ENCODE results near the gene OR8B8. TPM values are rescaled to one million over a fixed set of nuclear protein-coding genes. Genes with fewer than 3 reads are reported as not detected.
"Not testable (repeated sequence)": the region's sequence is repeated elsewhere in the genome, so short reads cannot be mapped to it uniquely, and the experiment has no call there.

Gene OR8B8
- polyA plus RNA-seq, 1 of the 3 experiments (the other 2 are of a cell fraction) = not detected

DNA sequence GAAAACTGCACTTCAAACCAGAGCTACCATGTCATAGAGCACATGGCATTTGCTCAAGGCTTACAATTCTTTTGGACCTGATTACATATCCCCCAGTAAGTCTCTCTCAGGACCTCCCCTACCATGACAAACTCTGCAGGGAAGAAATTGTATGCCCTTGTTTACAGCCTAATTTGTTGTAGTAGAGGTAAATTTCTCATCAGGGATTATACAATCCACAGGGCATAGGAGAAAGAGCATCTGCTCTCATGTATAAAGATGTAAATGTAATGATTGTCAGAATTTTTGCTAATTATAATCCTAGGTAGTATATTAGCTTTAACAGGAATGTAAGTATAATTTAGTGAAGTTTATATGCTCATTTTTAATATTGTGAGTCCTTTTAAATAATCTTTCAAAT is 46.6 kb downstream of the OR8B8 start, which contains the start of gene OR8B3:
Gene OR8B3, minus strand, starts transcription at position 101 of the 400 bp plus-strand sequence. CDS start 1,673 bp downstream, outside the sequence.
- Histone ChIP-seq H3K27me3 (ENCODE audit: insufficient read depth) (no peaks in the 10 kb centered on the region), H4K20me1 (ENCODE audit: insufficient read depth) (no peaks in the 10 kb centered on the region), H3K79me2 (ENCODE audit: insufficient read depth) (no peaks in the 10 kb centered on the region), H2AFZ (ENCODE audit: low read depth) (no peak within 1 kb of the TSS), H3K4me3 (ENCODE audit: low read depth in 2 of 2, low read length in 1 of 2) (no peak within 1 kb of the TSS), H3K9me2 (no peaks in the 10 kb centered on the region), H3F3A (replicated peaks; ENCODE audit: insufficient read depth) (no peaks in the 10 kb centered on the region), H3K27ac (ENCODE audit: low read depth in 2 of 2, low read length in 1 of 2) (no peak within 1 kb of the TSS), H3K9me3 (no peaks in the 10 kb centered on the region), H3K4me2 (no peak within 1 kb of the TSS), H3K4me1 (ENCODE audit: control insufficient read depth in 1 of 2, insufficient read depth in 2 of 2, low read depth in 1 of 2, low read length in 1 of 2) (no peaks in the 10 kb centered on the region), H3K36me3 (replicated peaks in 1 of 2; ENCODE audit: control insufficient read depth in 1 of 2, insufficient read depth in 2 of 2, low read length in 1 of 2) (no peaks in the 10 kb centered on the region), H3K9ac (no peak within 1 kb of the TSS)
- POLR2A ChIA-PET = no interaction called here
- CTCF ChIA-PET = interaction anchor here (0.6 kb wide), 1 partner anchor 49 kb away, joined by 3 read pairs; no protein-coding TSS in a partner anchor
- DNase-seq = no peak
- no peak for TF ChIP-seq TAF1 (IDR thresholded peaks at IDR 0.05; ENCODE audit: borderline replicate concordance, low read depth, low read length)
- TF ChIP-seq, protein P1, sequence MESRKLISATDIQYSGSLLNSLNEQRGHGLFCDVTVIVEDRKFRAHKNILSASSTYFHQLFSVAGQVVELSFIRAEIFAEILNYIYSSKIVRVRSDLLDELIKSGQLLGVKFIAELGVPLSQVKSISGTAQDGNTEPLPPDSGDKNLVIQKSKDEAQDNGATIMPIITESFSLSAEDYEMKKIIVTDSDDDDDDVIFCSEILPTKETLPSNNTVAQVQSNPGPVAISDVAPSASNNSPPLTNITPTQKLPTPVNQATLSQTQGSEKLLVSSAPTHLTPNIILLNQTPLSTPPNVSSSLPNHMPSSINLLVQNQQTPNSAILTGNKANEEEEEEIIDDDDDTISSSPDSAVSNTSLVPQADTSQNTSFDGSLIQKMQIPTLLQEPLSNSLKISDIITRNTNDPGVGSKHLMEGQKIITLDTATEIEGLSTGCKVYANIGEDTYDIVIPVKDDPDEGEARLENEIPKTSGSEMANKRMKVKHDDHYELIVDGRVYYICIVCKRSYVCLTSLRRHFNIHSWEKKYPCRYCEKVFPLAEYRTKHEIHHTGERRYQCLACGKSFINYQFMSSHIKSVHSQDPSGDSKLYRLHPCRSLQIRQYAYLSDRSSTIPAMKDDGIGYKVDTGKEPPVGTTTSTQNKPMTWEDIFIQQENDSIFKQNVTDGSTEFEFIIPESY (IDR thresholded peaks at IDR 0.05; ENCODE audit: borderline replicate concordance, low read depth) = no peak

DNA sequence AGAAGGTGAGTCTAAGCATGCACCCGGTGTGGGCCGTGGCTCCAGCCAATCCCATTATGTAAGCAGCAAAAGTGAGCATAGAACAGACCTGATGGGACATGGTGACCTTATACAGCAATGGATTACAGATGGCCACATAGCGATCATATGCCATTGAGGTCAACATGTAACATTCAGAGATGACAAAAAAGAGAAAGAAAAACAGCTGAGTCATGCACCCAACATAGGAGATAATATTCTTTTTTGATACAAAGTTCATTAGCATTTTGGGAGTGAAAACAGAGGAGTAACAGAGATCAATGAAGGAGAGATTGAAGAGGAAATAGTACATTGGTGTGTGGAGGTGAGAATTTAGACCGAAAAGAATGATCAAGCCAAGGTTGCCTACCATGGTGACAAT is 48.6 kb downstream of the OR8B8 start:
- CTCF ChIA-PET; H3F3A ChIP-seq (replicated peaks; ENCODE audit: insufficient read depth); H3K27me3 ChIP-seq (ENCODE audit: insufficient read depth); H3K9ac ChIP-seq; H3K4me2 ChIP-seq; H3K4me1 ChIP-seq (ENCODE audit: control insufficient read depth in 1 of 2, insufficient read depth in 2 of 2, low read depth in 1 of 2, low read length in 1 of 2); H3K27ac ChIP-seq (ENCODE audit: low read depth in 2 of 2, low read length in 1 of 2); H3K4me3 ChIP-seq (ENCODE audit: low read depth in 2 of 2, low read length in 1 of 2); H2AFZ ChIP-seq (ENCODE audit: low read depth); H3K79me2 ChIP-seq (ENCODE audit: insufficient read depth); H4K20me1 ChIP-seq (ENCODE audit: insufficient read depth); H3K9me3 ChIP-seq; H3K36me3 ChIP-seq (replicated peaks in 1 of 2; ENCODE audit: control insufficient read depth in 1 of 2, insufficient read depth in 2 of 2, low read length in 1 of 2); DNase-seq; POLR2A ChIA-PET; H3K9me2 ChIP-seq: not testable (repeated sequence)
- 0% methylated on average over 2 of the region's 4 CpGs for WGBS (ENCODE audit: low lambda C conversion rate)

DNA sequence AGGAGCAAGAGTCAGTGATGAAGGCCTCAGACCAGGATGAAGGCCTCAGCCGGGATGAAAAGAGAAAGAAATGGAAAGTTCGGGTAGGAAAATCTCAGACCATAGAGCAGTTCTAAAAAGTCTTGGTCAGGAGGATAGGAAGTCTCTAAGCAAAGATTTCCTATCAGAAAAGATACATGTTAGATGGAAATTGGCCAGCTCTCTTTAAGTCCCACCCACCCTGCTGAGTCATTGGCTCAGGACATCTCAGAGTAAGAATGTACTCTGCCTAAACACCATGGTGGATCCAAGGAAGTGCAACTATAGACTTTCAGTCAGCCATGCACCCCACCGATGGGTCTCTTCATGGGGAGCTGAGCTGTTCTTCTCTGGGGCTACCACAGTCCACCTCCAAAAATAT is 51.1 kb downstream of the OR8B8 start:
- Histone ChIP-seq H3K79me2 (ENCODE audit: insufficient read depth) (no peaks in the 10 kb centered on the region), H3K27ac (ENCODE audit: low read depth in 2 of 2, low read length in 1 of 2) (no peak overlapping the region), H3K4me2 (no peak overlapping the region), H3K4me3 (ENCODE audit: low read depth in 2 of 2, low read length in 1 of 2) (no peak overlapping the region), H3K9me3 (no peaks in the 10 kb centered on the region), H3F3A (replicated peaks; ENCODE audit: insufficient read depth) (no peaks in the 10 kb centered on the region), H3K9me2 (no peaks in the 10 kb centered on the region), H3K9ac (no peak overlapping the region), H4K20me1 (ENCODE audit: insufficient read depth) (no peaks in the 10 kb centered on the region), H3K36me3 (replicated peaks in 1 of 2; ENCODE audit: control insufficient read depth in 1 of 2, insufficient read depth in 2 of 2, low read length in 1 of 2) (no peaks in the 10 kb centered on the region), H2AFZ (ENCODE audit: low read depth) (no peak overlapping the region), H3K4me1 (ENCODE audit: control insufficient read depth in 1 of 2, insufficient read depth in 2 of 2, low read depth in 1 of 2, low read length in 1 of 2) (no peaks in the 10 kb centered on the region), H3K27me3 (ENCODE audit: insufficient read depth) (no peaks in the 10 kb centered on the region)
- DNase-seq = no peak
- WGBS (ENCODE audit: low lambda C conversion rate) = 7% methylated on average over 2 of the region's 3 CpGs
- ChIA-PET CTCF (no interaction called here), POLR2A (no interaction called here)
- no peak for TF ChIP-seq TEAD4 (IDR thresholded peaks at IDR 0.05; ENCODE audit: borderline replicate concordance, insufficient read depth)
- TF ChIP-seq NFIC (IDR thresholded peaks at IDR 0.05; ENCODE audit: borderline replicate concordance) = no peak
- TF ChIP-seq TAF1 (IDR thresholded peaks at IDR 0.05; ENCODE audit: borderline replicate concordance, low read depth, low read length) = no peak
- TF ChIP-seq, protein P2, sequence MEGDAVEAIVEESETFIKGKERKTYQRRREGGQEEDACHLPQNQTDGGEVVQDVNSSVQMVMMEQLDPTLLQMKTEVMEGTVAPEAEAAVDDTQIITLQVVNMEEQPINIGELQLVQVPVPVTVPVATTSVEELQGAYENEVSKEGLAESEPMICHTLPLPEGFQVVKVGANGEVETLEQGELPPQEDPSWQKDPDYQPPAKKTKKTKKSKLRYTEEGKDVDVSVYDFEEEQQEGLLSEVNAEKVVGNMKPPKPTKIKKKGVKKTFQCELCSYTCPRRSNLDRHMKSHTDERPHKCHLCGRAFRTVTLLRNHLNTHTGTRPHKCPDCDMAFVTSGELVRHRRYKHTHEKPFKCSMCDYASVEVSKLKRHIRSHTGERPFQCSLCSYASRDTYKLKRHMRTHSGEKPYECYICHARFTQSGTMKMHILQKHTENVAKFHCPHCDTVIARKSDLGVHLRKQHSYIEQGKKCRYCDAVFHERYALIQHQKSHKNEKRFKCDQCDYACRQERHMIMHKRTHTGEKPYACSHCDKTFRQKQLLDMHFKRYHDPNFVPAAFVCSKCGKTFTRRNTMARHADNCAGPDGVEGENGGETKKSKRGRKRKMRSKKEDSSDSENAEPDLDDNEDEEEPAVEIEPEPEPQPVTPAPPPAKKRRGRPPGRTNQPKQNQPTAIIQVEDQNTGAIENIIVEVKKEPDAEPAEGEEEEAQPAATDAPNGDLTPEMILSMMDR (IDR thresholded peaks at IDR 0.05) = no peak
- no peak for TF ChIP-seq RAD21 (IDR thresholded peaks at IDR 0.05; ENCODE audit: low read length)
- no peak for TF ChIP-seq MXI1 (IDR thresholded peaks at IDR 0.05; ENCODE audit: low read depth, low read length)
- no peak for TF ChIP-seq GATA2 (CRISPR knock-in tag; IDR thresholded peaks at IDR 0.05)
- TF ChIP-seq TCF12 (IDR thresholded peaks at IDR 0.05) = no peak
- TF ChIP-seq FOXJ3 (CRISPR knock-in tag; IDR thresholded peaks at IDR 0.05) = no peak
- TF ChIP-seq POLR2AphosphoS5 (IDR thresholded peaks at IDR 0.05; ENCODE audit: low read depth, low read length) = no peak
- TF ChIP-seq SIN3A (IDR thresholded peaks at IDR 0.05; ENCODE audit: borderline replicate concordance, low read depth, low read length) = no peak
- TF ChIP-seq, protein P3, sequence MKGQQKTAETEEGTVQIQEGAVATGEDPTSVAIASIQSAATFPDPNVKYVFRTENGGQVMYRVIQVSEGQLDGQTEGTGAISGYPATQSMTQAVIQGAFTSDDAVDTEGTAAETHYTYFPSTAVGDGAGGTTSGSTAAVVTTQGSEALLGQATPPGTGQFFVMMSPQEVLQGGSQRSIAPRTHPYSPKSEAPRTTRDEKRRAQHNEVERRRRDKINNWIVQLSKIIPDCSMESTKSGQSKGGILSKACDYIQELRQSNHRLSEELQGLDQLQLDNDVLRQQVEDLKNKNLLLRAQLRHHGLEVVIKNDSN (IDR thresholded peaks at IDR 0.05; ENCODE audit: borderline replicate concordance, low read depth) = no peak
- TF ChIP-seq, protein P1 (IDR thresholded peaks at IDR 0.05; ENCODE audit: borderline replicate concordance, low read depth) = no peak
- no peak for TF ChIP-seq NRF1 (IDR thresholded peaks at IDR 0.05; ENCODE audit: low read depth, low read length)
- no peak for TF ChIP-seq YY1 (IDR thresholded peaks at IDR 0.05; ENCODE audit: low read depth)
- no peak for TF ChIP-seq CHD2 (IDR thresholded peaks at IDR 0.05; ENCODE audit: low read length, partially characterized antibody)

Data from SK-N-SH (cell line).